HG03139 (cell line): Measurements from ENCODE around the gene ZC3H13.

Source experiments
- ATAC-seq: cut with Tn5 transposase; IDR thresholded peaks from one replicate; pipeline ENCODE4 v1.9.1; 2021; ENCODE audit not compliant: unreplicated experiment

ZC3H13 gene

DNA sequence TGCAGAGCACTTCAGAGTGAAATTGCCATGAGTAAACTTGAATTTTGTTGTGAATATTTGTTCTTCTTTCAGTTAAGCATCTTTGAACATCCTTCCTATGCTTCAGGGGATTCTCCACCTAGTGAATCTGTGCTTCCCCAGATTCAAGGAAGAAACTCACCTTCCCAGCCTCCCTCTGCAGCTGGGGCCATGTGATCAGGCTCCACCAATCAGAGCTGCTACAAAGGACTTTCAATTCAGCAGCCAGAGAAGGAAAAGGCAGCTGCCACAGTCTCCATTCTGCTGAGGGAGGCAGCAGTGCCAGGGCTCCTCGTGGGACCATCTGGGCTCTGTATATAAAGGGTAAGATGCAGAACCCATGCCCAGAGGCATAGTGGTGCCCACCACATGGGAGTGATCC lies 111.3 kb downstream of the ZC3H13 start:
- no peak for ATAC-seq

DNA sequence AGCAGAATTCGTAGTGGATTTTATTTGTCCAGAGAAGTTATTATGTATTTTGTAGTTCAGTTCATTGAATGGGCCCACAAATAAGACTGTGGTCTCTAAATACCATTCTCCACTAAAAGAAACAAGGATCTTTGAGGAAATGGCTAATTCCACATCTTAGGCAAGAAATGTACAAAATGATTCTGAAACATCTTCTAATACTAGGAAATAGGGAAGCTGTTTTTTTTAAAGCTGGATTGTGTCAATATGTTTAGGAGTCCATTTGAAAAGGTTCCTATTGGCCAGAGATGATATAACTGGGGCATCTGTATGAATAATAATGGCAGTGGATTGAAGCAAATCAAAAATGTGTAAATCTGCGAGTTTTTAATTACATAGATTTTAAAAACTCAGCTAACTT lies 112.5 kb downstream of the ZC3H13 start:
- ATAC-seq, result no peak

- ATAC-seq, result no peak
Measured at GRCh38 chr13:45936621-45937020, 115.9 kb downstream of the ZC3H13 start.

DNA sequence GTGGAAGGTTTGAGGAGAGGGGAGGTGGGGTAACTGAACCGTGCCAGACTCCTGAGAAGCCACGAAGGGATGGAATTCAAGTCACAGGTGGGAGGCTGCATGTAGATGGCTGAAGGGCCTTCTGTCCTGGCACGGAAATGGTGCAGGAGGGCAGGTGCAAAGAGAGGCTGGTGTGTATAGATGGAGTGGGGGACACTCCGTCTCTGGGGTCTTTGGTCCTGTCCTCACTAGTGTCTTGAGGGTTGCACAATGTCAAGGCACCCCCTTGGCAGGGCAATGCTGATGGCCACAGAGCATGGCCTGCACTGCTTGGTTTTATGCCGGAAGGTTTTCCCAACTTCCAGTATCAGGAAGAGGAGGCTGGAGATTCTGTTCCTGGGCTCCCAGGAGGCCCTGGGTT lies 118.3 kb downstream of the ZC3H13 start:
- no peak for ATAC-seq

- no peak for ATAC-seq
Measured at GRCh38 chr13:45933203-45933908, 119.2 kb downstream of the ZC3H13 start.

GRCh38 chr13:45932676-45933075 lies 119.9 kb downstream of the ZC3H13 start:
- no peak for ATAC-seq

DNA sequence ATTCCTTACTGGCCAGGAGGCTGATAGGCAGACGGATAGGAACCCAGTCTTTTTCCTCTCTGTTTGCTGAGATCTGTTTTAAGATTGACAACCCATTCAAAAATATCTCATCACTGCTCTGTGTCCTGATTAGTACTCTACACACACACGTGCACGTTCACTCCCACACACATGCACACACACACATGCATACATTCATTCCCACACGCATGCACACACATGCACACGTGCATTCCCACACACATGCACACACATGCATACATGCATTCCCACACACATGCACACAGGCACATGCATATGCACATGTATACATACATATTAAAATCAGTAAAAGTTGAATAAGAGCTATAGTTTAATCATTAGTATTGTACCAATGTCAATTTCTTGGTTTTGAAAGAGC lies 120.4 kb downstream of the ZC3H13 start:
- ATAC-seq, result no peak

DNA sequence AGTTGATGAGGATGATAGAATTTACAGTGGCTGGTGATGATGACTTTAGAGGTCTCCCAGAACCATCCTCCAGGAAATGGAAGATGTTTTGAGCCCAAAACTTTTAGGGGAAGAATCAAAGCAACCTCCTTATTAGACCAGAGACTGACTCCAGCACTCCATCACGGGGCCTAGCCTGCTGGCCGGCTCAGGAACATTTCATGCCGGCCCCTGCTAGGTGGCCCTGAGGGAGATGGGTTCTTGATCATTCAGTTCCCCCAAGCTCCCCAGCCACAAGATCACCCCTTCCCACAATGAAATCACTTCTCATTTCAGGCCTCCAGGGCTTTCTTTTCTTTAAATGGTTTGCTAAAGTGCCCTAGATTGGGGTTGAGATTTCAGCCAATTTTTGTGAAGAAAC lies 121.3 kb downstream of the ZC3H13 start:
- no peak for ATAC-seq

GRCh38 chr13:45930177-45930576 lies 122.4 kb downstream of the ZC3H13 start:
- no peak for ATAC-seq

- ATAC-seq, result no peak
Measured at GRCh38 chr13:45928843-45929242, 123.7 kb downstream of the ZC3H13 start.

- ATAC-seq, result no peak
Measured at GRCh38 chr13:45928176-45928575, 124.4 kb downstream of the ZC3H13 start.

DNA sequence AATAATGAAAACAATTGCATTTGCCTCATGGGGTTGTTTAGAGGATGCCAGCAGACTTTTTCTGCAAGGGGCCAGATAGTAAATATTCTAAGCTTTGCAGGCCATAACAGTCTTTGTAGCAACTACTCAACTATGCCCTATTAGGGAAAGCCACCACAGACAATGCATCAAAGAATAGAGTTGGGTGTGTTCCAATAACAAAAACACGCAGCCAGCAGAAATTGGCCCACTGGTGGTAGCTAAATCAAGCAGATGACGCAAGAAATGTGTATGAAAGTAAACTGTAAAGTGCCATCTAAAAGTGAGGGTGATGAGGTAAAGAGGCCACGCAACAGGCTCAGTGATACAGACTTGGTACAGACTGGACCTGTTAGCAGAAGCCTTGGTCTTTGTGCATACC lies 125.8 kb downstream of the ZC3H13 start:
- ATAC-seq, result no peak

DNA sequence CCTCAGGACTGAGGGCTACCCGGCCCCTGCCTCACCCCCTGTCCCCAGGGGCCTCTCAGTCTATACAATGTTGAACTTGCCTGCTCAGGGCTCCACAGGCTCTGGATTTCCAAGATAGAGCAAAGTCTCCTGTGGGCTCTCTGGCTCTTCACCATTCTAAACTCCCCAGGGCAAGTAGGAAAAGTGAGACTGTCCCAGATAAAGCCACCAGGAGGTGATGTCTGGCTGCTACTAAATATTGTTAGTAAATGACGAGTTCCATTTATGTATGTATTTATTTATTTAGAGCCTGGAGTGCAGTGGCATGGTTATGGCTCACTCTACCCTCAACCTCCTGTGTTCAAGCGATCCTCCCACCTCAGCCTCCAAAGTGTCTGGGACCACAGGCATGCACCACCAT lies 127.4 kb downstream of the ZC3H13 start:
- ATAC-seq, result no peak

DNA sequence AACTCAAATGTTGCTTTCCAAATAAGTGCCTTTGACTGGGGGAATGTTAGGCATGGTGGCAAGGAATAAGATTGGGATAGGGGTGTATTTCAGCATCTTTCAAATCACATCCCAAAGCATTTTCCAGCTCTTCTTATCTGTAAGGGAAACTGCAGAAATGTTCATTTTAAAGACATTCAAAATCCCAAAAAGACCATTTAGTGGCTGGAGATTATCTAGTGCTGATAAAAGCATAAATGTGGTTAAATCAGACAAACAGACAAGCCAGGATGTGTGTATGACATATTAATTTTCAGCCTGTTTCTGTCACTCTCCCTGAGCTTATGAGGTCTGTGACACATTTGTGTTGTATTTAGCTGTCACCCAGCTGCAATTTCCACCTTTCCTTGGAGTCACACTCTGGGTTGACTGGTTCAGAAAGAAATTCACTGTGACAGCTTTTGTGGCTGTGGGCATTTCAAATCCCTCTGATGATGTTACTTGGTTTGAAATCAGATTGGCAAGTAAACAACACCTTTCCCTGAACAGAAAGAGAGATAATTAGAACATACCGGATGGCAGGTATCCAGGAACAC lies 131.3 kb downstream of the ZC3H13 start:
- ATAC-seq, result no peak

DNA sequence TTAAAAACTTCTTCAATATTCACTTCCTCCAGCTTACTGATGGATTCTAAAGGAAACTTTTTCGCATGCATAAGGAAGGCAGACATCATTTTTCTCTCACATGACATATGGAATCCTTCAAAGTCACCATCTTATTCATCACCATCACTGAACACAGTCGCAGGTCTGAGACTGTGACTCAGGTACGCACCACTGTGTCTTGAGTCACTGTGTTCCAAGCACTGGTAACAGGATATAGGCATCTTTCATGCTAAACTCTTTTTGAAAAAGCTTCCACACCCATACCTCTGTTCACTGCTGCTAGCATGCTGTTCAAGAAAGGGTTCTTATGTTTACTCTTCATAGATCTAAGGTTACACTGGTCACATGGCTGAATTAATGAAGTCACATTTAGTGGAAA lies 133.9 kb downstream of the ZC3H13 start:
- ATAC-seq, result no peak

GRCh38 chr13:45917019-45917418 lies 135.5 kb downstream of the ZC3H13 start:
- no peak for ATAC-seq

DNA sequence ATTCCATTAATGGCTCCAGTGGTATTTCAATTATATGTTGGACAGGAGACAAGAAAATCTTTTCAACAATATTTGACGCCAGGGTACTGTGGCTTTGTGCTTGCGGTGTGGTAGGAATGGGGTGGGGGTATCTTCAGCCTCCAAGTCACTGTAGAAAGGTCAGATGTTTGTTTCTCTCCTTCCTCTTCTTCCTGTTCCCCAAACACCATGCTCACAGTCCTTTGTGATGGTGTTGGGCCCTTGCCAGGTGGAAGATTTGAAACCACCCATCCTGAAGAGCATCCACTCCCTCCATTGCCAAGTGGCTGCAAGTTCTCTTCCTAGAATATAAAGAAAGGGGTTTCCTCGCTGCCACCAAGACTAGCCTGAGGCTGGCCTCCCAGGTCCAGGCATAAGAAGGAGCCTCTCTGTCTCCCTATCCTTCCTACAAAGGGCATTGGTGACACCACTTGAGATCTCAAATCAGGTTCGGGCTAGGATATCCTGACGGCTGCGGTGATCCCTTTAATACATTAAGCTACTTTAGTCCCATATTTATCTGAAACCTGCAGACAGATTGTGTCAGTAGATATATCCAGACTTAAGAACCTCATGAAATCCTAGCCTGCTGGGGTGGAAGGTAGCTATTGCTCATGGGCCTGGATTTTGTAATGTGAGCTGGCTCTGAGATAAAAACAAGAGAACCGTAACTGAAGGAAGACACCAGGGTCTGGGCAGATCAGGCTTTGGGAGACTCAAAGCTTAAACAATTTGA lies 136.7 kb downstream of the ZC3H13 start:
- ATAC-seq, result no peak

- no peak for ATAC-seq
Measured at GRCh38 chr13:45909673-45910072, 142.9 kb downstream of the ZC3H13 start.

DNA sequence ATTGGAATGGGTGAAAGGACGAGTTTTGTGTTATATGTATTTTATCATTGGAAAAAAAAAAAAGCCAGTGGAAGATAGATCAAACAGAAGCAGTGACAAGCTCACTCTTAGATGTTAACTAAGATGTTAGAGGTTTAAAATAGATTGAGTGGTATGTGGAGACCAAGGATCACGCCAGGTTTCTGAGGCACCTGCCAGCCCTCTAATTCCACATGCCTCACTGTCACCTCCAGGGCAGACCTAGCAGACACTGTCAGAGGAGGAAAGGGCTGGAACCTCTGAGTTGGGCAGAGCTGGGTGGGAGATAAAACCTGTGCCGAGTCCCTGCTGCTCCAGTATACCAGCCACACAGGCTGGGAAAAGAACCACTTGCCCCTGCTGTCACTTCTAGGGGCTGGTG lies 143.5 kb downstream of the ZC3H13 start:
- ATAC-seq, result no peak

DNA sequence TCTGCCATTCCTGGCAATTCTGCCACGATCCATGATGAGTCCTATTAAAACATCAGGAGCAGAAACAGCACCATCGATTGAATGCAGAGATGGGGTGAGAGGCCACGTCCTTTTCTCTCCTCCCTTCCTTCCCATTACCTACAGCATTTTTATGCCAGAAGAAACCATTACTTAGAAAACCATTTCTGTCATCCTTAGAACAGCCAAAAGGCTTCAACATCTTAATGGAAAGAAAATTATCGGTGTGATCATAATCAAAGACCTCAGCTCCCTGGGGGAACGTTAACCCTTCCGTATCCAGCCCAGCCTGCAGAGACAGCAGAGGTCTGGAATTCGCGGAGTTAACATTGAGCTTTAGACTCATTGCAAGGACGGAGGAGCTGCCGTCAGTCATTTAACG lies 145.0 kb downstream of the ZC3H13 start:
- ATAC-seq, result no peak
